K562 (cell line): ENCODE data around the gene LCN12. TPM values are rescaled to one million over a fixed set of nuclear protein-coding genes. Genes with fewer than 3 reads are reported as not detected.

Experiments
- CBFA2T3 ChIP-seq: fragments of 450-650 bp; IDR thresholded peaks from 2 replicates; pipeline ENCODE4 v1.6.1; 2017
- DPF2 ChIP-seq: fragments of 450-650 bp; IDR thresholded peaks from 2 replicates; pipeline ENCODE4 v1.6.1; 2016
- FOS ChIP-seq: IDR thresholded peaks from 3 replicates; pipeline ENCODE4 v1.6.1; 2011; ENCODE audit not compliant: insufficient read length; ENCODE audit errors: extremely low read depth
- JUNB ChIP-seq: fragments of 450-650 bp; formaldehyde crosslinking; conservative IDR thresholded peaks from 2 replicates; pipeline ENCODE4 v1.4.0; 2020; ENCODE audit warnings: mild to moderate bottlenecking
- KAT2B ChIP-seq: IDR thresholded peaks from one replicate; pipeline ENCODE4 v1.6.1; 2012; ENCODE audit warnings: low read depth, mild to moderate bottlenecking, control low read depth, inconsistent platforms, low read length, moderate library complexity
- MBD2 ChIP-seq: sonication (generic); IDR thresholded peaks from 2 replicates; pipeline ENCODE4 v1.6.1; 2016; ENCODE audit warnings: low read depth, borderline replicate concordance
- MCM3 ChIP-seq: fragments of 450-650 bp; IDR thresholded peaks from 2 replicates; pipeline ENCODE4 v1.6.1; 2016
- NCOA6 ChIP-seq: fragments of 450-650 bp; IDR thresholded peaks from 2 replicates; pipeline ENCODE4 v1.6.1; 2017; ENCODE audit warnings: mild to moderate bottlenecking
- NRF1 ChIP-seq, 2 experiments: fragments of 450-650 bp; IDR thresholded peaks in 1 of 2; conservative IDR thresholded peaks in 1 of 2; 2 replicates each; pipeline ENCODE4 v1.6.1; 2014; ENCODE audit warnings: mild to moderate bottlenecking in 2 of 2
- PML ChIP-seq: IDR thresholded peaks from 2 replicates; pipeline ENCODE4 v1.6.1; 2012; ENCODE audit warnings: low read length, inconsistent platforms
- YY1 ChIP-seq, 3 experiments: IDR thresholded peaks; 2 replicates each; pipeline ENCODE4 v1.6.1; 2011; ENCODE audit warnings: low read length in 2 of 3, mild to moderate bottlenecking in 2 of 3, moderate library complexity in 2 of 3, borderline replicate concordance in 1 of 3, control low read depth in 1 of 3, low read depth in 1 of 3; ENCODE audit not compliant: insufficient read depth in 3 of 3, insufficient replicate concordance in 2 of 3, control insufficient read depth in 1 of 3, insufficient read length in 1 of 3; ENCODE audit errors: extremely low read depth in 1 of 3
- polyA plus RNA-seq, 8 experiments: library from polyadenylated mRNA; depleted of rRNA in 4 of 8; stranded (reverse) in 5 of 8; unstranded in 3 of 8; fragments of >200 nt; fragmentation: Nextera tagmentation in 2 of 8; fragmentation: Illumina TruSeq in 1 of 8; extraction: Ambion mirVana in 2 of 8; extraction: Trizol in 1 of 8; gene quantifications; 2 replicates each; pipeline versions ENCODE4 v1.2.1 to v1.2.3, GENCODE V29; 2011 to 2014; ENCODE audit warnings: inconsistent platforms in 1 of 8, missing spikeins in 1 of 8
- total RNA-seq, 7 experiments: library from RNA; depleted of rRNA in 6 of 7; stranded (reverse); fragments of >200 nt in 6 of 7; fragmentation: Illumina TruSeq in 2 of 7; extraction: Trizol in 2 of 7; gene quantifications; 2 replicates each; pipeline versions ENCODE4 v1.2.1 to v1.2.3, GENCODE V29; 2011 to 2021; ENCODE audit warnings: low replicate concordance in 1 of 7
- TF ChIP-seq, protein P1 (sequence below), 3 experiments: fragments of 200-800 bp in 1 of 3; fragments of 250-450 bp in 1 of 3; fragments of 450-650 bp in 1 of 3; sonication (Bioruptor Pico) in 1 of 3; sonication (Bioruptor generic) in 1 of 3; formaldehyde crosslinking in 1 of 3; IDR thresholded peaks; 2 replicates each; pipeline versions ENCODE4 v1.6.1 to v1.8.0; 2016 to 2022; ENCODE audit warnings: mild to moderate bottlenecking in 2 of 3, missing genetic modification characterization in 2 of 3, missing compliant biosample characterization in 1 of 3, moderate library complexity in 1 of 3
- TF ChIP-seq, protein P2 (sequence below): fragments of 450-650 bp; formaldehyde crosslinking; IDR thresholded peaks from 2 replicates; pipeline ENCODE4 v1.4.0; 2022; ENCODE audit warnings: mild to moderate bottlenecking, moderate library complexity
- TF ChIP-seq, protein P3 (sequence below): sonication (generic); formaldehyde crosslinking; IDR thresholded peaks from 2 replicates; pipeline ENCODE4 v1.8.0; 2023; ENCODE audit warnings: missing genetic modification reagents, mild to moderate bottlenecking, borderline replicate concordance
- TF ChIP-seq, protein P4 (sequence below): sonication (generic); formaldehyde crosslinking; IDR thresholded peaks from 2 replicates; pipeline ENCODE4 v1.9.0; 2022; ENCODE audit warnings: mild to moderate bottlenecking, missing genetic modification reagents

Gene LCN12
- total and polyA plus RNA-seq, 9 of the 15 experiments (the other 6 are each of a cell fraction or from before 2014, with no cell fraction given): 0.05 TPM; not detected in 8

DNA sequence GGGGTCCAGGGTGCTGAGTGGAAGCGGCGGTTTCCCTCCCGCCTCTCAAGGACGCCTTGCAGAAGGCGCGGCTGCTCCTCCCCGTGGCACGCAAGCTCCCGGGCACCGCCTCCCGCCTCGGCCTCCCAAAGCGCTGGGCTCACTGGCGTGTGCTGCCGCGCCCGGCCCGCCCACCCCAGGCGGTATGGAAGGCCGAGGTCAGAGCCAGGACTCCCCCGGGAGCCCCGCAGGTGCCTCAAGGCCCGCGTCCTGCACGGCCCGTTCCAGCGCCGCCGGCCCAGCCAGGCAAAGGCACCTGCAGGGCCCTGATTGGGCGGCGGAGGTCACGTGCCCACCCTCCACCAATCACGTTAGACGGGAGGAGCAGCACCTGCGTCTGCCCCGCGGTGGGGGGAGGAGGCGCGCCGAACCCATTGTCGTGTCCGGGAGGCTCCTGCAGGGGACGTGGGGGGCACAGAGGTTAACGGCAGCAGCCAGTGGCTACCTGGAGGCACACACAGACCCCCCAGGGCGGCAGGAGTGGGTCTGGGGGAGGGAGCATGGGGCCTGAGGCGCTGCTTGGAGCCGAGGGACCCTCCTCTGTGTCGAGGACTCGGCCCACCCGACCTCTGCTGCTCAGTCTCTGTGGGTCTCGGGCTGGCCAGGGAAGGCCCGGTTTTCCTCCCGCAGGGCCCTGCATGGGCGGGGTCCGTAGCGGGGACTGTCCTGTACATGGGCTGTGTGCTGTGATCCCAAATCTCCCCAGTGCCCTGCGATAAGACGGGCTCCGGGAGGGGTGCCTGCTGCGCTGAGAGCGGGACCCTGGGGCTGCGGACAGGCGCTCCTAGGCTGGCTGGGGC, 2.0 kb upstream of the LCN12 start (continued):
- TF ChIP-seq, protein P1, sequence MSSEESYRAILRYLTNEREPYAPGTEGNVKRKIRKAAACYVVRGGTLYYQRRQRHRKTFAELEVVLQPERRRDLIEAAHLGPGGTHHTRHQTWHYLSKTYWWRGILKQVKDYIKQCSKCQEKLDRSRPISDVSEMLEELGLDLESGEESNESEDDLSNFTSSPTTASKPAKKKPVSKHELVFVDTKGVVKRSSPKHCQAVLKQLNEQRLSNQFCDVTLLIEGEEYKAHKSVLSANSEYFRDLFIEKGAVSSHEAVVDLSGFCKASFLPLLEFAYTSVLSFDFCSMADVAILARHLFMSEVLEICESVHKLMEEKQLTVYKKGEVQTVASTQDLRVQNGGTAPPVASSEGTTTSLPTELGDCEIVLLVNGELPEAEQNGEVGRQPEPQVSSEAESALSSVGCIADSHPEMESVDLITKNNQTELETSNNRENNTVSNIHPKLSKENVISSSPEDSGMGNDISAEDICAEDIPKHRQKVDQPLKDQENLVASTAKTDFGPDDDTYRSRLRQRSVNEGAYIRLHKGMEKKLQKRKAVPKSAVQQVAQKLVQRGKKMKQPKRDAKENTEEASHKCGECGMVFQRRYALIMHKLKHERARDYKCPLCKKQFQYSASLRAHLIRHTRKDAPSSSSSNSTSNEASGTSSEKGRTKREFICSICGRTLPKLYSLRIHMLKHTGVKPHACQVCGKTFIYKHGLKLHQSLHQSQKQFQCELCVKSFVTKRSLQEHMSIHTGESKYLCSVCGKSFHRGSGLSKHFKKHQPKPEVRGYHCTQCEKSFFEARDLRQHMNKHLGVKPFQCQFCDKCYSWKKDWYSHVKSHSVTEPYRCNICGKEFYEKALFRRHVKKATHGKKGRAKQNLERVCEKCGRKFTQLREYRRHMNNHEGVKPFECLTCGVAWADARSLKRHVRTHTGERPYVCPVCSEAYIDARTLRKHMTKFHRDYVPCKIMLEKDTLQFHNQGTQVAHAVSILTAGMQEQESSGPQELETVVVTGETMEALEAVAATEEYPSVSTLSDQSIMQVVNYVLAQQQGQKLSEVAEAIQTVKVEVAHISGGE (CRISPR knock-in tag; IDR thresholded peaks at IDR 0.05): peak in 1 of 3 experiments; percentile 20; a peak in 1 of 6 replicates
- TF ChIP-seq CBFA2T3 (0 out of 2 replicates have a peak, but pooled peaks have one; percentile 34), MBD2 (peak; percentile 80; the same call in 1 of the 2 replicates), PML (peak; percentile 26; the same call in 1 of the 2 replicates), KAT2B (no peak), JUNB (CRISPR knock-in tag) (no peak), NCOA6 (no peak), FOS (peak; percentile 95), NRF1 (conservative IDR thresholded peaks at IDR 0.05 in 1 of 2, IDR thresholded peaks at IDR 0.05 in 1 of 2) (peak; percentile 77 to 80), MCM3 (no peak), DPF2 (peak; percentile 33; the same call in 1 of the 2 replicates), YY1 (IDR thresholded peaks at IDR 0.05; ENCODE audit: borderline replicate concordance in 1 of 3, control insufficient read depth in 1 of 3, extremely low read depth in 1 of 3, insufficient read depth in 3 of 3, insufficient read length in 1 of 3, insufficient replicate concordance in 2 of 3, low read depth in 1 of 3, low read length in 2 of 3) (peak in 1 of 3 experiments; percentile 4)
- TF ChIP-seq, protein P2, sequence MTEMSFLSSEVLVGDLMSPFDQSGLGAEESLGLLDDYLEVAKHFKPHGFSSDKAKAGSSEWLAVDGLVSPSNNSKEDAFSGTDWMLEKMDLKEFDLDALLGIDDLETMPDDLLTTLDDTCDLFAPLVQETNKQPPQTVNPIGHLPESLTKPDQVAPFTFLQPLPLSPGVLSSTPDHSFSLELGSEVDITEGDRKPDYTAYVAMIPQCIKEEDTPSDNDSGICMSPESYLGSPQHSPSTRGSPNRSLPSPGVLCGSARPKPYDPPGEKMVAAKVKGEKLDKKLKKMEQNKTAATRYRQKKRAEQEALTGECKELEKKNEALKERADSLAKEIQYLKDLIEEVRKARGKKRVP: no peak
- TF ChIP-seq, protein P3, sequence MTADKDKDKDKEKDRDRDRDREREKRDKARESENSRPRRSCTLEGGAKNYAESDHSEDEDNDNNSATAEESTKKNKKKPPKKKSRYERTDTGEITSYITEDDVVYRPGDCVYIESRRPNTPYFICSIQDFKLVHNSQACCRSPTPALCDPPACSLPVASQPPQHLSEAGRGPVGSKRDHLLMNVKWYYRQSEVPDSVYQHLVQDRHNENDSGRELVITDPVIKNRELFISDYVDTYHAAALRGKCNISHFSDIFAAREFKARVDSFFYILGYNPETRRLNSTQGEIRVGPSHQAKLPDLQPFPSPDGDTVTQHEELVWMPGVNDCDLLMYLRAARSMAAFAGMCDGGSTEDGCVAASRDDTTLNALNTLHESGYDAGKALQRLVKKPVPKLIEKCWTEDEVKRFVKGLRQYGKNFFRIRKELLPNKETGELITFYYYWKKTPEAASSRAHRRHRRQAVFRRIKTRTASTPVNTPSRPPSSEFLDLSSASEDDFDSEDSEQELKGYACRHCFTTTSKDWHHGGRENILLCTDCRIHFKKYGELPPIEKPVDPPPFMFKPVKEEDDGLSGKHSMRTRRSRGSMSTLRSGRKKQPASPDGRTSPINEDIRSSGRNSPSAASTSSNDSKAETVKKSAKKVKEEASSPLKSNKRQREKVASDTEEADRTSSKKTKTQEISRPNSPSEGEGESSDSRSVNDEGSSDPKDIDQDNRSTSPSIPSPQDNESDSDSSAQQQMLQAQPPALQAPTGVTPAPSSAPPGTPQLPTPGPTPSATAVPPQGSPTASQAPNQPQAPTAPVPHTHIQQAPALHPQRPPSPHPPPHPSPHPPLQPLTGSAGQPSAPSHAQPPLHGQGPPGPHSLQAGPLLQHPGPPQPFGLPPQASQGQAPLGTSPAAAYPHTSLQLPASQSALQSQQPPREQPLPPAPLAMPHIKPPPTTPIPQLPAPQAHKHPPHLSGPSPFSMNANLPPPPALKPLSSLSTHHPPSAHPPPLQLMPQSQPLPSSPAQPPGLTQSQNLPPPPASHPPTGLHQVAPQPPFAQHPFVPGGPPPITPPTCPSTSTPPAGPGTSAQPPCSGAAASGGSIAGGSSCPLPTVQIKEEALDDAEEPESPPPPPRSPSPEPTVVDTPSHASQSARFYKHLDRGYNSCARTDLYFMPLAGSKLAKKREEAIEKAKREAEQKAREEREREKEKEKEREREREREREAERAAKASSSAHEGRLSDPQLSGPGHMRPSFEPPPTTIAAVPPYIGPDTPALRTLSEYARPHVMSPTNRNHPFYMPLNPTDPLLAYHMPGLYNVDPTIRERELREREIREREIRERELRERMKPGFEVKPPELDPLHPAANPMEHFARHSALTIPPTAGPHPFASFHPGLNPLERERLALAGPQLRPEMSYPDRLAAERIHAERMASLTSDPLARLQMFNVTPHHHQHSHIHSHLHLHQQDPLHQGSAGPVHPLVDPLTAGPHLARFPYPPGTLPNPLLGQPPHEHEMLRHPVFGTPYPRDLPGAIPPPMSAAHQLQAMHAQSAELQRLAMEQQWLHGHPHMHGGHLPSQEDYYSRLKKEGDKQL: no peak
- TF ChIP-seq, protein P4, sequence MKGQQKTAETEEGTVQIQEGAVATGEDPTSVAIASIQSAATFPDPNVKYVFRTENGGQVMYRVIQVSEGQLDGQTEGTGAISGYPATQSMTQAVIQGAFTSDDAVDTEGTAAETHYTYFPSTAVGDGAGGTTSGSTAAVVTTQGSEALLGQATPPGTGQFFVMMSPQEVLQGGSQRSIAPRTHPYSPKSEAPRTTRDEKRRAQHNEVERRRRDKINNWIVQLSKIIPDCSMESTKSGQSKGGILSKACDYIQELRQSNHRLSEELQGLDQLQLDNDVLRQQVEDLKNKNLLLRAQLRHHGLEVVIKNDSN (CRISPR knock-in tag): peak; percentile 100
